ENCODE data around the gene PLA2R1.
"Not testable (repeated sequence)": the region's sequence is repeated elsewhere in the genome, so short reads cannot be mapped to it uniquely, and the experiment has no call there.

PLA2R1 gene

DNA sequence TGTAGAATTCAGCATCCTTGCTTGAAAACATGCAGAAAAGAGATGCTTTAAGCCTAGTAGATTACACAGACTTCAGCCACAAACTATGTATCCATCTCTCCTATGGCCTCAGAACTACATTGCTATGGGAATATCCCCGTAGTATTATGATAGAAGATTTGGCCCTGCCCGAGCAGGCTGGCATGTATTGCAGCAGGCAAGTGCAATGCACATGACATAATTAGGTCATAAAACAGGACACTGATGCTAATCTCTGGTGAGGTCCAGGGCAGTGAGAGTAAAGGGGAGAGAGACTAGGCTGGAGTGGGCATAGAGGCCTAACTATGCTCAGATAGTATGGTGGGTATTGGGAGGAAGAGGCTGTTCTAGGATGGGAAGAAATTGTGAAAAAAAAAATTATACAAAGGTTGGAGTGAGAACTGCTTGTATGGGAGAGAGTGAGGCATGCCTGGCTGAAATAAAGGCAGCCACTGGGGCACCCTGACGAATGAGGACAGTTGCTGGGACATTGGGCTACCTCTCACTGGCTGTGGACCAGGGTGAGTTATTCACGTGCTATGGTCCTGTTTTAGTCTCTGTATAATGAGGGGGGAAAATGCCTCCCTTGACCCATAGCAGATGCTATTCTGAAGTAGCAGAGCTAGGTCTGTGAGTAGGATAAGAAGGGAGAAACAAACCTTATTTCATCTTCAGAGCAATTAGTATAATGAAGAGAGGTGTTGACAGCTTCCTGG, 1.6 kb upstream of the PLA2R1 start:
- DNase-seq (ENCODE audit: low read depth): no peak

DNA sequence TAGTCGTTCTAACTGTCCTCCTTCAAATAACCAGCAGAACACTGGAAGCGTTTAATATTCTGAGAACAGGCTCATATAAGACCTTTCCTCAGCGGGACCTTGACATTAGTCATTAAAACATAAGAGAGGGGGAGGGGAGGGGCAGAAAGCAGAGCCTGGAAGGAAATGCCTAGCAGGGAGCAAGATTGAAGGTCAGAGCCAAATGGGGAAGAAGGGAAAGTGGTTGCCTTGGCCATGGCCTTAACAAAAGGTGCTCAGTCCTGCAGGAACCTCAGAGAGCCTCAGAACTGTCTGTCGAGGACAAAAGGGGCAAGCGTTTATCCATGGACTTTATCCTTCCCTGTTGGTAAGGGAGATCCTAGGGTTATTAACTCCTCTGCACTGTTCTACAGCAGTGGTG, 856 bp upstream of the PLA2R1 start:
- DNase-seq (ENCODE audit: low read depth): no peak

DNA sequence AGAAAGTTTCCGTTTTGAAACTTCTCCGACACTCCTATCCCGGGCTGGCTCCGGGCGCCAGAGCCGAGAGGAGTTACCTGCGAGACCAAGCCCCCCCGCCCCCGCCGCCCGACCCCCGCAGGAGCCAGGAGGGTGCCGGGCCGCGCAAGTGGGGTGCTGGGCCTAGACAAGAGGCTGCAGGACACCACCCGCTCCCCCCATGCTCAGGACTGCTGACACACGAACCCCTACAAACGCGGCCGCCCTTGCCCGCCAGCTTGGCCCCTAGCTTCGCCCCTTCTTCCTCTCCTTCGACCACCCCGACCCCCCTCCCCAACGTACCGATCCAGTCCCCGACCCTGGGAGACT, 497 bp downstream of the PLA2R1 start:
- DNase-seq (ENCODE audit: low read depth): no peak

DNA sequence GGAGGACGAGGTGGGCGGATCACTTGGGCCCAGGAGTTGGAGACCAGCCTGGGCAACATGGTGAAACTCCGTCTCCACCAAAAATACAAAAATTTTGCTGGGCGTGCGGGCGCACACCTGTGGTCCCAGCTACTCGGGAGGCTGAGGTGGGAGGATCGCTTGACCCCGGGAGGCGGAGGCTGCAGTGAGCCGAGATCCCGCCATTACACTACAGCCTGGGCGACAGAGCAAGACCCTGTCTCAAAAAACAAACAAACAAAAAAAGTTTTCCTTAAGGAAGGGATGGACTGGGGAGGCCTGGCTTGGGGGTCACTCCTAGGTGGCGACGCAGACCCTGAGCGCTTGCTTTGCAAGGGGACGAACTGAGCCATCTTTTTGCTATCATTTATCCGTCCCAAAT, 882 bp downstream of the PLA2R1 start:
- DNase-seq (ENCODE audit: low read depth): no peak

DNA sequence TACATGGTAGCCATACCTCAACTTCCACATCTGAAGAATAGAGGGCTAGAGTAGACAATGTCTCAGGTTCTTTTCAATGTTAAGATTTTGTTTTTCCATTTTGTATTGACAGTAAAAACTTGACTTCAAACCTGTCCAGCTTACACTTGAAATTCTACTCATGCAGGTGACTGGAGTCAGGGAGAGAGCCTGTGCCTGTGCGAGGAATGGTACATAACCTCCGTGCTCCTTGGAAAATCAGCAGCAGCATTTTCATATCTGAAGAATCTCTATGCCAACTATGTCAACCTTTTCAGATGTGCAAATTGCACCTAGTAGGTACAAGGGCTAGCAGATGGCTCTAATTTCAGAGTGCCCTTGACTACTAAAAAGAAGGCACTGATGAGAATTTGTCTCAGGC, 2.1 kb downstream of the PLA2R1 start:
- DNase-seq (ENCODE audit: low read depth): no peak

DNA sequence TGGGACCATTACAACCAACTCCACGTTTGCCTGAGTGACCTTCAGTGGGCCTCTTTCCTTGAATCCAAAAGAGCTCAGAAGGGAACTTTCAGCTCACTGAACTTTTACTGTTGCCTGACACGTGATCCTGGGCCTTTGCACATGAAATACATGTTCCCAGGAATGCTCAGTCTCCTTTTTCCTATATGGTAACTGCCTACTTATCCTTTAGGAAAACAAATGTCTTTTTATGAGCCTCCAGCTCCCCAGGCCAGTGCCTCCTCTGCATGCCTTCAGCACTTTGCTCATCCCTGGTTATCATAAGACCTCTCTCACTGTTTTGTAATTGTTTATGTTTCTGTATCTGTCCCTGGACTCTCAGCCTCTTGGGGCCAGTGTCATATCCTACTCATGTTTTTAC, 5.1 kb downstream of the PLA2R1 start:
- no peak for DNase-seq (ENCODE audit: low read depth)

DNA sequence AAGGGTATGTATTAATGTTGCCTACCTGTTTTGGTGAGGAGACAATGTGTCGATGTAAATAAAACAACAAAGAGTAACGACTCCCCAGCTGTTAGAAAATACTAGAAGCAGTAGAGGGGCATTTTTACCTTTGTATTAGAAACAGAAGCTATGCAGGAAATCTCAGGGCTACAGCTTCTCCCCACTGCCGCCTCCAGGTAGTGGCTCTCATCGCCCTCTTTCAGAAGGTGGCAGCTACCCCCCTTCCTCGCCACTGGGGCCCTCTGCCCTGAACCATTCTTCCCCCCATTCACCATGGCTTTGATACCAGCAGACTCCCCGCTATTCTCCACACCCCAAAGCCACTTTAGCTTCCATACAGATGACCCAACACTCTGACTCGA, 6.7 kb downstream of the PLA2R1 start:
- no peak for DNase-seq (ENCODE audit: low read depth)

DNA sequence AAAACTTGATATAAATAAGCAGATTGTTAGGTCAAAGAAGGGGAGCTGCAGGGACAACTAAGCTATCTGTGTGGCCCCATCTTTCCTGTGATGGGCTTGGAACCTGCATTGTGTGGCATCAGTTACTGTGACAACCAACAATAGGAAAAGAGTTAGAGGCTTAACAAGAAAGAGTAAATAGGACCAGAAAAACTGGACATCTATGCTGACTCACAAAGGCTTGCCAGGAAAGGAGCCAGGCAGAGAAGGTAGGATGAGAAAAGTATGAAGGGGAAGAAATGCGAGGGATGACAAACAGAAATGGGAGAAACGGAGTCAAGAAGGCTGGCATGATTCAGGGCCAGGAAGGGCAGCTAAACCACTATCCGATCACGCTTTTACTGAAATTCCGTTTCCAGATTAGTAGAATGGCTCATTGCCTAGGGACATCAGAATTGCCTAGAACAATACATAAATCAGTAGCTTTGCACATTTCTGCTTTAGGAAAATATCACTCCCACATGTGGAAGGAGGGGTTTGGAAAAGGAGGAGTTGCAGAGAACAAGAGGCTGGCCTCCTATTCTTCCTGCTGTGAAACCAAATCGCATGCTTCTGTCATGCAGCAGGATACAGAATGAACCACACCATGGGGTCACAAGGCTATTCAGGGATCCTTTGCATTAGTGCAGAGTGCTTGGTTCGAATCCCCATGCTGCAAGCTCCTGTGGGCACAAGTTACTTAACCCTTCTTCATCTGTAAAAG, 7.3 kb downstream of the PLA2R1 start:
- DNase-seq (ENCODE audit: low read depth): no peak

DNA sequence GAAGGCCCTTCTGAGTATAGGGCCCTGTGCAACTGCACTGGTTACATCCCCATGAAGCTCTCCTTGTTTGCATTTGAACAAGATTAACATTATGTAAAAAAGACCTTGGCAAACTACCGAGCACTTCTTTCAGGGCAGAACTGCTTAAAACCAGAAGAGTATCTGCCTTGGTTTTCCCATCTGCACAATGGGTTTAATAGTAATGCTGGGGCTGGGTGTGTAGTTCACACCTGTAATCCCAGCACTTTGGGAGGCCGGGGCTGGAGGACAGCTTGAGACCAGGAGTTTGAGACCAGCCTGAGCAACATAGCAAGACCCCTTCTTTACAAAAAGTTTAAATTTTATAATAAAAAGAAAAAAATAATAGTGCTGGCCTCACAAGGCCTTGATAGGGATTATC, 8.5 kb downstream of the PLA2R1 start:
- no peak for DNase-seq (ENCODE audit: low read depth)

DNA sequence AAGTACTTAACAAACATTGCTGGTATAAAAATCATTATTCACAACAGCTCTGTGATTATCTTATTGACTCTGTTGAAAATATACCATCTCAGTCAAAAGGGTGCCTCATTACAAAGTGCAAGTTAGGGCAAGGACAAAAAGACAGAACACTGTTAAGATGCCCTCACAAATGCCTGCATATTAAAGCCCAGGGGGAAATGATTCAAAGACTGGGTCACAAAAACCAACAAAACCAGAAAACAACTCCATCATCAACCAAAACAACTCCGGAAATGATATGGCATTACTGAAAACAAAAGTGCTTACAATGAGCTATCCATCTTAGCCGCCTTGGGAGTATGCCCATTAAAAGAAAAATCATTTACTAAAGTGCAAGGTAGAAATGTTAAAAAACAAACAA, 9.9 kb downstream of the PLA2R1 start:
- no peak for DNase-seq (ENCODE audit: low read depth)

DNA sequence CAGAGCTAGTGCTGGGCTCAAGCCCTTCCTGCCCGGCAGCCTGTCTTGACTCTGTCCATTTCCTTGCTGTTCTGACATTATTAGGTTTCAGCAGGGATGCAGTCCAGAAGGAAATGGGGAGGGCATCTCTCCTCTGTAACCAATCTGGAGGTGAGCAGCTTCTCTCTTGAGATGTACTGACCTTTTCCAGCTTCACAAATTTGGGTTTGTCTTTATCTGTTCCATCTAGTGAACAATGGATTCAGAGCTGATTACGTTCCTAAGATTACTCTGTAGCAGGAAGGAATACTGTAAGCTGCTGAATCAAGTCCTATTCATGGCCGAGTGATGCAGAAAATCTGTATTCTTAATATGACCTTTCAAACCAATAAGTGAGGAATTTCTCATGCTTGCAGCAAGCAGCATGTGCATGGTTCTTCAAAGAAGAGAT, 11.0 kb downstream of the PLA2R1 start:
- no peak for DNase-seq (ENCODE audit: low read depth)

DNA sequence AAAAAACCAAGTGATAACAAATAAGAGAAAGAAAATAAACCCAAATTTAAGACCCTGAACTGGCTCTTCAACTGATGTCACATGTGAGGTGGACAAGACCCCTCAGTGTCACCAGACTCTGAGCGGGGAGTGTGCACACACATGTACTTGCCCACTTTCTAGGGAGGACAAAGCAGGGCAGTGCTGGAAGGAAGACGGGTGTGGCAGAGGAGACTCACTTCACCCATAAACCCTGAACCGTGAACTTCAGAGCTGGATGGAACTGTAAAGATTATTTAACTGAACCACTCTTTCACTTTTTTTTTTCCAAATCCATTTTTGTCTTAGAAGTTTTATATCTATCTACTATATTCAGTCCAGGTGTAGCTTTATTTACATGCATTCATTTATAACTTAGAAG, 12.3 kb downstream of the PLA2R1 start:
- no peak for DNase-seq (ENCODE audit: low read depth)

DNA sequence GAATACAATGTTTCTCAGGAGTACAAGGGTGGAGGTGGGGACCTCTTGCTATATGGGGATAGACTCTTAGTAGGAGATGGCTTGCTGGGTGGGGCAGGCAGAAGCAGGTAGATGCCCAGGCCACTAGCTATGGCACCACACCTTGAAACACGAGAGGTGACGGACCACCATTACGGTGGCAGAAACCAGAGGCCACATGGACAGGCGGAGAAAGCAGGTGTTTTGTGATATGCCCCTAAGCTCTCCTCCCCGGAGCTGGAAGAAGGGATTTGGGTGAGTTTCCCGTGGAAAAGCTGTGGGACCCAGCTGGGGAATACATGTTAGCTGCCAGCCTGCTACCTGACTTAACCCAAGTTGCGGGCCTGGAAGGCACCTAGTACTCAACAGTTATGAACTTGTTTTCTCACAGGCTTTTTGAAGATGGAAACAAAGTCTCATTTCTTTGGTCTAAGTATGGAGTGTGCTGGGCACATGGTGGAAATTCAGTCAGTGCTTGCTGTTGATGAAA, 16.7 kb downstream of the PLA2R1 start:
- no peak for DNase-seq (ENCODE audit: low read depth)

DNA sequence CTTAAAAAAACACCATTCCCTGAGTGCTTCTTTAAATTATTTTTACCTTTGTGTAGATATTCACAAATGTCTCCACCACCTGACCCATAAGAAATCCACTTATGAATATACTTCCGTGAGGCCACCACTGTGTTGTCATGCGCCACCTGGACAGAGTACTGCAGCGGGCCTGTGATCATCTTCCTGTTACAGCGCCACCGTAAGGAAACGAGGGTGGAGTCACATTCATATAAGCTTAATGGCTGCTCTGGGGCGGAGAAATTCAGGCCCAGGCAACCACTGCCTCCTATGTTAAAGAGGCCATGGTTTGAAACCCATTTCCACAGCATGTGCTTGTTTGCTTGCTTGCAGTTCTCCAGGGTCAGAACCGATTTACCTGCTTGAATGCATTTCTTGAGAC, 17.7 kb downstream of the PLA2R1 start:
- no peak for DNase-seq (ENCODE audit: low read depth)

DNA sequence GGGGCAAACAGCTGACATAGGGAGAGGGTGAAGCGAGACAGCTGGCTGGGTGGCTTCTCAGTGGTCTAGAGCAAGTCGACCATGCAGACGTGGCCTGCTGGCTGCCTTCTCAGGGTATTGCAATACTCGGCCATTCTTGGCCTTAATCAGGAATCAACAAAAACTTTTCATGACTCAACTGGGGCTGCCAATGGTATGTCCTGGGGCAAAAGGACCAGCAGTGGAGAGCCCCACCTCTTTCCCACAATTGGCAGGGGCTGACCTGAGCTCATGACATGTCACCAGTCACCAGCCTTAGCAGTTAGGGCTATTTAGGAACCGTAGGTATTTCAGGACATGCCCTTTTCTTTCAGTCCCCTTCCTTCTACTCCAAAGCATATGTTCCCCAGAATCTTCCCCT, 19.1 kb downstream of the PLA2R1 start:
- DNase-seq (ENCODE audit: low read depth): no peak

DNA sequence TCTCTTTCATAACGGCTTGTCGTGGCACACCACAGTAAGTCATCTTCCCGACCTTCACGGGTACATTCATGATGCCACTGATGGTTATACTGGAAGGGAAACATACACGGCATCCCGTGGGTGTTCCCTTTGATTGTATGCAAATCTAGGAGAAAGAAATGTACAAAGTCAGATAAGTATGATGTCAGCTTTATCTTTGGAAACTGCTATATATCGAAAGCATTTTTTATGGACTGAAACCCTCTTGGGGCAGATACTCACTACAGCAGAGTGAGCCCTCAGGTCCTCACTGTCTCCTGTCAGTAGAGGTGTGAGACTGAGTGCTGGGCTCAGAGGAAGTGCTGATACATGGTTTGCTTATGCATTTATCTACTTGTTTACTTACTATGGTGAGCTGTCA, 20.4 kb downstream of the PLA2R1 start:
- DNase-seq (ENCODE audit: low read depth): peak; percentile 2

DNA sequence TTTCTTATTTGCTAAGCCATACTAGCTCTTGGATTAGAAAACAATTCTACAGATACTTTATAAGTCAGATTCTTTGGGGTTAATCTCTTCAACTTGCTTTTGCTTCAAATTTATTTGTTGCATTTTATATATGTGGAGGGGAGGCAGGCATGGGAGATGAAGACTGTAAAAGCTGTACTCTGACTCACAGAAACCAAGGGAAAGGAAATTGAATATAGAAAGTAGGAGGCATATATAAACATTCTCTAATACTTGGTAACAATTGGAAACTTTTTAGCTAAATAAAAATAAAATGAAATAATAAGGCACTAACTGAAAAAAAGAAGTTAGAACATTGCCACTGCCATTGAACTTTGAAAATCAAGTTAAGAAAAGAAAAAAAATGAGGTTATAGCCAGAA, 21.3 kb downstream of the PLA2R1 start:
- no peak for DNase-seq (ENCODE audit: low read depth)

DNA sequence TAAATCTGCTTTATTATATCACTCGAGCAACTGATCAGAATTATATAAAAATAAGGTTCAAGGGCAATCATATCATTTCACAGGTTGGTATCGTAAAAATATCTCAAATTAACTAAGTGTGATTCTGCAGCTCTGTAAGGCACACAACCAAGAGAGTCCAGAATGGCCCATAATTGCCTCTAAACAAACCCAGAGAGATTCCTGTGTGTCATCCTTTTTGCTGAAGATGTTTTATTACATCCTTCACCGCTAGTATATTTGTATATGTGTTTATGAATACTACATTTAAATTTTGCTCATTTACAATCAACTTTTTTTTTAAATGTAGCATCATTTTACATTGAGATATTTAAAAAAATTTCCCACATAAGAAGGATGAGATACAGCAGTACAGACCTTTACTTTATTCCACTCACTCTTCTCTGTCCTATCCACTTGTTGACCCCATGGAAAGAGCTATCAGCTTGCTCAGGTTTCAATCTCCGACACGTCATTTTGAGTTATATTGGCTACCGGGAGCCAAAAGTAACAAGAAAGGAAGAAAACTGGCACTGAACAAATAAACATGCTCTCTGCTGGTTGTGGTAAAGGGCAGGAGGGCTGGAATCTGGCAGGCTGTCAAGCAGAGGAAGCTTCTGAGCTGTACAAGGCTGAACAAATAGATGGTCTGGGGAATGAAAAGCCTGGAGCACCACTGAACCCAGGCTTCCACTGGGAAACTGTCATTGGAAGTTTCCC, 23.1 kb downstream of the PLA2R1 start:
- DNase-seq (ENCODE audit: low read depth): no peak

DNA sequence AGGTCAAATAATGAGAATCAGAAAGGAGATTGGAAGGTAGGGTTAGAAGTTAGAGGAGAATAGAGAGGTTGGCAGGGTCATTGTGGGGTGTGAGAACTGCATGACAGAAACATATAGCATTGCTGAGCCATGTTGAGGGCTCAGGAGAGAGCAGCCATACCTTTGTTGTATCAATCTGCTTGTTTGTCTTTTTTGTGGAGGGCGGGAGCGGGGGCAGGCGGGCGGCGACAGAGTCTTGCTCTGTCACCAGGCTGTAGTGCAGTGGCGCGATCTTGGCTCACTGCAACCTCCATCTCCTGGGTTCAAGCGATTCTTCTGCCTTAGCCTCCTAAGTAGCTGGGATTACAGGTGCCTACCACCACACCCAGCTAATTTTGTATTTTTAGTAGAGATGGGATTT, 23.8 kb downstream of the PLA2R1 start:
- not testable (repeated sequence) for DNase-seq (ENCODE audit: low read depth)

DNA sequence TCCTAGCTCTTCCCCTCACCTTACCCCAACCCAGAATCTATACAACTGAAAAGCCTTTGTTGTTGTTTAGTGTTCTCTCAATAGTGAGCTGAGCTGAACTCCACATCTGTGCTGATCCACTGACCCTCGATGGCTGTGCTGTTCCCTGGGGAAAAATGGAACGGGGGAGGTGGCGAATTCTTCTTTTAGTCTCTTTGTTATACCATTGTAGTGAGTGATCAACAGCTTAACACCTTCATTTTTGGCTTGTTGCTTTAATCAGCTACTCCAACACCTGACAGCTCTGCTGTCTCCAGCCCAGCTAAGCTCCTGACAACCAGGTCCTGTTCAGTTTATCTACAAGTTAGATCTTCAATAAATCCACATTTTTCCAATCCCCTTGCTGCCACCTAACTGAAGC, 25.7 kb downstream of the PLA2R1 start:
- DNase-seq (ENCODE audit: low read depth): no peak

DNA sequence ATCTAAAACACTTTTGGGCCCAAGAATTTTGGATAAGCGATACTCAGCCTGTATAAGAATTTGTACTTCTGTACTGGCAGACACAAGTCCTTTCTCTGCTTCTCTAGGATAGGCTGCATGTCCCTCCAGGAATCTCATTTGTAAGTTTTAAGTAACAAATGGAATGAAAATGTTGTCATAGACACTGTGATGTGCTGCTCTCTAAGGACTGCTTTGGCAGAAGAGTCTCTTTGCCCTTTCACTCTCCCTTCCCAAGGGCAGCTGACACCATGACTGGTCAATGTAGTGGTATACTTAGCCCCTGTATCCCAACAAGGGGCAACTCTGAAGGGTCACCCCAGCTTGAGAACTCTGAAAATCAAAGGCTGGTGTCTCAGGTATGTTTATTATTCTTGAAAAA, 27.3 kb downstream of the PLA2R1 start:
- no peak for DNase-seq (ENCODE audit: low read depth)

DNA sequence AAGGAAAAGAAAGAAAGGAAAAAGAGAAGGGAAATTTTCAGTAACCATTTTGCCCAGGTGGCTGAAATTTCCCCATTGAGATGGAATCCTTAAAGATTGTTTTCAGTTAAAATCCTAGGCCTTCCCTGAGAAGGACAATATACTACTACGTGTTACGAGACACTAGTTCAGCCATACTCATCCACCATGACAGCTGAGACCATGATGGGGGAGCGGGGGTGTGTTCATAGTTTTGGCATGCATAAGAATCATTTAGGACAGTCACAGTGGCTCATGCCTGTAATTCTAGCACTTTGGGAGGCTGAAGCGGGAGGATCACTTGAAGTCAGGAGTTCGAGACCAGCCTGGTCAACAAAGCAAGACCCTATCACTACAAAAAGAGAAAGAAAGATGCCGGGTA, 28.0 kb downstream of the PLA2R1 start:
- no peak for DNase-seq (ENCODE audit: low read depth)

DNA sequence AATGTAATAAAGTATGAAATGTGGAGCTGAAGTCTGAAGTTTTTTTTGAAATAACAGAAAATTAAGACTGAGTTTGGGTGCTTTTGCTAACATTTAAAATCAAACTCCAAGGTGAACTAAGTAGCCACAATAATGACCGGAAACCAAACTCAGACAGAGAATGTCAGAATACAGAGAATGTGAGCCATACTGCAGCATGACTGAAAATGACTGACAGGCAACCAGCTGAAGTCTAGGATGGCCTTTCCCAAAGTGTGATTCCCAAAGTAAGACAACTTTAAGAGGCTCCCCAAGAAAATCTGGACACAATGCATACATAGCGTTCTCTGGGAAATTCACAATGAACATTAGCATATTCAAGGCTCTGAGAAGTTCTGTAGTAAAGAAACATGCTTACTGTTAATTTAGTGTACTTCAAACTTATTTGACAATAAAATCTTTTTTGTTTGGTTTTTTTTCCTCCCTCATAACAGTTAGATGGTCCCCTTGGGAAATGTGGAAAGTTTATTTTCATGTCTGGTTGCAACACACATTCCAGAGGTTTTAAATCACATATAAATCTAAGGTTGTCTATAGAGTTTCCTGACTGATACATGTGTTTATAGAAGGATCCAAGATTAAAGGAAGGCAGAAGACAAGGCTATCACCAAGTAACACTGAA, 28.6 kb downstream of the PLA2R1 start:
- DNase-seq (ENCODE audit: low read depth): no peak
